HEK293T (cell line): ENCODE measurements around the gene CHST1.

Experiments used
- CTCF ChIA-PET: fragments of 350-600 bp; formaldehyde crosslinking; extraction: SDS; loops from one replicate; lab custom pipeline; 2021; ENCODE audit warnings: antibody characterized with exemption, inconsistent platforms; lab: Yijun Ruan, JAX
- POLR2A ChIA-PET: fragments of 350-600 bp; formaldehyde crosslinking; extraction: SDS; loops from one replicate; lab custom pipeline; 2020; ENCODE audit warnings: antibody characterized with exemption, inconsistent platforms; lab: Yijun Ruan, JAX
- DNase-seq: peaks from one replicate; pipeline ENCODE4 v3.0.0; 2012; ENCODE audit warnings: mixed read lengths; ENCODE audit errors: extremely low spot score
- HDGF ChIP-seq: fragments of 450-650 bp; IDR thresholded peaks from 2 replicates; pipeline ENCODE4 v1.6.1; 2017; ENCODE audit warnings: antibody characterized with exemption, borderline replicate concordance
- LEF1 ChIP-seq: fragments of 450-650 bp; IDR thresholded peaks from 2 replicates; pipeline ENCODE4 v1.6.1; 2017; ENCODE audit warnings: mild to moderate bottlenecking, borderline replicate concordance
- NFRKB ChIP-seq: fragments of 450-650 bp; IDR thresholded peaks from 2 replicates; pipeline ENCODE4 v1.6.1; 2016; ENCODE audit warnings: mild to moderate bottlenecking, moderate library complexity
- PKNOX1 ChIP-seq: fragments of 450-650 bp; IDR thresholded peaks from 2 replicates; pipeline ENCODE4 v1.6.1; 2016
- SP1 ChIP-seq: fragments of 450-650 bp; IDR thresholded peaks from 2 replicates; pipeline ENCODE4 v1.6.1; 2017

CHST1 gene

GRCh38 chr11:45599161-45599943, 66.1 kb downstream of the CHST1 start:
- DNase-seq = no peak
- CTCF ChIA-PET = no interaction called here
- no peak for TF ChIP-seq SP1
- TF ChIP-seq PKNOX1 = no peak
- TF ChIP-seq HDGF = no peak
- TF ChIP-seq NFRKB = no peak
- no peak for TF ChIP-seq LEF1
- POLR2A ChIA-PET = no interaction called here
